H1 (cell line): ENCODE results near the gene PFKFB3. TPM values are rescaled to one million over a fixed set of nuclear protein-coding genes. Genes with fewer than 3 reads are reported as not detected.
A peak's percentile ranks its signal among the peaks of the same experiment; 100 is the strongest.

Experiments used
- ASH2L ChIP-seq: fragments of 200-600, 300-600 bp; sonication (generic); IDR thresholded peaks from one replicate; pipeline ENCODE4 v1.7.1; 2017; ENCODE audit warnings: low read length
- BACH1 ChIP-seq: IDR thresholded peaks from 2 replicates; pipeline ENCODE4 v1.6.1; 2012; ENCODE audit warnings: low read length, improper control_type of control experiment
- BRCA1 ChIP-seq: IDR thresholded peaks from 2 replicates; pipeline ENCODE4 v1.6.1; 2012; ENCODE audit warnings: low read depth, low read length, improper control_type of control experiment
- CHD2 ChIP-seq: IDR thresholded peaks from 2 replicates; pipeline ENCODE4 v1.6.1; 2012; ENCODE audit warnings: low read length, improper control_type of control experiment
- CTBP2 ChIP-seq: IDR thresholded peaks from 2 replicates; pipeline ENCODE4 v1.7.0; 2011; ENCODE audit warnings: borderline replicate concordance, mild to moderate bottlenecking, moderate library complexity, mixed read lengths, low read length; ENCODE audit not compliant: insufficient read depth, insufficient read length
- E2F6 ChIP-seq: IDR thresholded peaks from 2 replicates; pipeline ENCODE4 v1.6.1; 2012; ENCODE audit warnings: inconsistent platforms
- EP300 ChIP-seq, 2 experiments: IDR thresholded peaks; 1 replicate in 1 of 2; 2 replicates in 1 of 2; pipeline ENCODE4 v1.6.1; 2011 to 2012; ENCODE audit warnings: low read depth in 2 of 2, low read length in 2 of 2, mild to moderate bottlenecking in 2 of 2, borderline replicate concordance in 1 of 2, inconsistent platforms in 1 of 2, moderate library complexity in 1 of 2
- GABPA ChIP-seq: IDR thresholded peaks from 2 replicates; pipeline ENCODE4 v1.6.1; 2011; ENCODE audit warnings: mild to moderate bottlenecking, low read length, moderate library complexity, borderline replicate concordance; ENCODE audit not compliant: insufficient read depth
- HDAC6 ChIP-seq: IDR thresholded peaks from one replicate; pipeline ENCODE4 v1.7.1; 2012; ENCODE audit warnings: low read depth, mild to moderate bottlenecking, inconsistent platforms, low read length, moderate library complexity
- KDM4A ChIP-seq: IDR thresholded peaks from one replicate; pipeline ENCODE4 v1.7.1; 2012; ENCODE audit warnings: low read depth, mild to moderate bottlenecking, moderate library complexity, low read length, inconsistent platforms; ENCODE audit not compliant: severe bottlenecking
- KDM5A ChIP-seq: fragments of 200-600 bp; IDR thresholded peaks from 2 replicates; pipeline ENCODE4 v1.7.1; 2012; ENCODE audit warnings: mild to moderate bottlenecking, low read length, inconsistent platforms, mixed read lengths
- NANOG ChIP-seq: IDR thresholded peaks from 2 replicates; pipeline ENCODE4 v1.6.1; 2011; ENCODE audit warnings: low read length, low read depth, mild to moderate bottlenecking, inconsistent platforms; ENCODE audit not compliant: insufficient read depth, poor library complexity, severe bottlenecking
- NRF1 ChIP-seq: IDR thresholded peaks from 2 replicates; pipeline ENCODE4 v1.6.1; 2011; ENCODE audit warnings: mild to moderate bottlenecking, low read depth, low read length, improper control_type of control experiment
- PHF8 ChIP-seq: fragments of 200-600 bp; sonication (generic); conservative IDR thresholded peaks from 2 replicates; pipeline ENCODE4 v1.7.1; 2012; ENCODE audit warnings: low read depth, mild to moderate bottlenecking, inconsistent platforms, low read length, moderate library complexity
- POLR2AphosphoS5 ChIP-seq: IDR thresholded peaks from 2 replicates; pipeline ENCODE4 v1.6.1; 2011; ENCODE audit warnings: low read depth, low read length
- SIN3A ChIP-seq, 2 experiments: IDR thresholded peaks in 1 of 2; conservative IDR thresholded peaks in 1 of 2; 2 replicates each; pipeline ENCODE4 v1.6.1; 2011 to 2012; ENCODE audit warnings: low read length in 2 of 2, improper control_type of control experiment in 1 of 2, low read depth in 1 of 2, mild to moderate bottlenecking in 1 of 2
- SIX5 ChIP-seq: IDR thresholded peaks from 2 replicates; pipeline ENCODE4 v1.6.1; 2011; ENCODE audit warnings: mild to moderate bottlenecking, low read depth, low read length
- SP1 ChIP-seq: IDR thresholded peaks from 2 replicates; pipeline ENCODE4 v1.6.1; 2011; ENCODE audit warnings: low read depth, low read length
- SP2 ChIP-seq: IDR thresholded peaks from 2 replicates; pipeline ENCODE4 v1.6.1; 2012; ENCODE audit warnings: mild to moderate bottlenecking, low read length, inconsistent platforms
- SP4 ChIP-seq: IDR thresholded peaks from 2 replicates; pipeline ENCODE4 v1.6.1; 2012; ENCODE audit warnings: low read length, inconsistent platforms
- TAF1 ChIP-seq: IDR thresholded peaks from 2 replicates; pipeline ENCODE4 v1.6.1; 2011; ENCODE audit warnings: mild to moderate bottlenecking, low read depth, low read length
- TAF7 ChIP-seq: optimal IDR thresholded peaks from 2 replicates; pipeline ENCODE3; 2011; ENCODE audit warnings: low read depth, mild to moderate bottlenecking, inconsistent platforms, low read length, moderate library complexity, borderline replicate concordance
- TEAD4 ChIP-seq: IDR thresholded peaks from 2 replicates; pipeline ENCODE4 v1.6.1; 2012; ENCODE audit warnings: low read depth, low read length, inconsistent platforms, mixed read lengths
- polyA plus RNA-seq, 7 experiments: library from polyadenylated mRNA; depleted of rRNA in 3 of 7; stranded (reverse) in 5 of 7; unstranded in 2 of 7; fragments of >200 nt in 5 of 7; fragments of 200-250 nt in 2 of 7; gene quantifications; 1 replicate in 5 of 7; 2 replicates in 1 of 7; 4 replicates in 1 of 7; pipeline versions ENCODE4 v1.2.1 to v1.2.3, GENCODE V29; 2011 to 2013; ENCODE audit warnings: missing spikeins in 2 of 7, mixed read lengths in 2 of 7
- total RNA-seq: library from RNA; stranded (reverse); fragmentation: NEBNext Ultra II Directional; extraction: Animal tissue kit (Norgen Biotek cat#: 25700); gene quantifications from 2 replicates; pipeline ENCODE4 v1.2.1, GENCODE V29; 2021

Gene PFKFB3
- total and polyA plus RNA-seq, 2 of the 8 experiments (the other 6 are each of a cell fraction or from before 2014, with no cell fraction given) = 15.6 to 32.0 TPM

- TF ChIP-seq SP4 (peak; percentile 90; the same call in 1 of the 2 replicates), HDAC6 (no peak), SP1 (peak; percentile 66; the same call in 1 of the 2 replicates), TAF1 (peak; percentile 97), KDM5A (no peak), ASH2L (peak; percentile 52), KDM4A (peak; percentile 56), PHF8 (peak; percentile 98), SIN3A (conservative IDR thresholded peaks at IDR 0.05 in 1 of 2, IDR thresholded peaks at IDR 0.05 in 1 of 2; ENCODE audit: low read depth in 1 of 2, low read length in 2 of 2) (peak in 1 of 2 experiments; percentile 75; a peak in 2 of 4 replicates), POLR2AphosphoS5 (peak; percentile 98), BRCA1 (no peak), CHD2 (peak; percentile 66; the same call in 1 of the 2 replicates), BACH1 (peak; percentile 41; the same call in 1 of the 2 replicates), GABPA (no peak), TEAD4 (peak; percentile 97), CTBP2 (no peak), NRF1 (0 out of 2 replicates have a peak, but pooled peaks have one; percentile 5), TAF7 (peak; percentile 76), E2F6 (peak; percentile 52), EP300 (IDR thresholded peaks at IDR 0.05; ENCODE audit: borderline replicate concordance in 1 of 2, low read depth in 2 of 2, low read length in 2 of 2) (peak in 1 of 2 experiments; percentile 77; a peak in 1 of 3 replicates), NANOG (no peak), SP2 (no peak), SIX5 (no peak)
These were observed at the start of gene PFKFB3 (continued) for GRCh38 chr10:6202684-6203330.
